Measurements from ENCODE around the gene ZNF280D.
"Not testable (repeated sequence)": the region's sequence is repeated elsewhere in the genome, so short reads cannot be mapped to it uniquely, and the experiment has no call there.

Gene ZNF280D, protein sequence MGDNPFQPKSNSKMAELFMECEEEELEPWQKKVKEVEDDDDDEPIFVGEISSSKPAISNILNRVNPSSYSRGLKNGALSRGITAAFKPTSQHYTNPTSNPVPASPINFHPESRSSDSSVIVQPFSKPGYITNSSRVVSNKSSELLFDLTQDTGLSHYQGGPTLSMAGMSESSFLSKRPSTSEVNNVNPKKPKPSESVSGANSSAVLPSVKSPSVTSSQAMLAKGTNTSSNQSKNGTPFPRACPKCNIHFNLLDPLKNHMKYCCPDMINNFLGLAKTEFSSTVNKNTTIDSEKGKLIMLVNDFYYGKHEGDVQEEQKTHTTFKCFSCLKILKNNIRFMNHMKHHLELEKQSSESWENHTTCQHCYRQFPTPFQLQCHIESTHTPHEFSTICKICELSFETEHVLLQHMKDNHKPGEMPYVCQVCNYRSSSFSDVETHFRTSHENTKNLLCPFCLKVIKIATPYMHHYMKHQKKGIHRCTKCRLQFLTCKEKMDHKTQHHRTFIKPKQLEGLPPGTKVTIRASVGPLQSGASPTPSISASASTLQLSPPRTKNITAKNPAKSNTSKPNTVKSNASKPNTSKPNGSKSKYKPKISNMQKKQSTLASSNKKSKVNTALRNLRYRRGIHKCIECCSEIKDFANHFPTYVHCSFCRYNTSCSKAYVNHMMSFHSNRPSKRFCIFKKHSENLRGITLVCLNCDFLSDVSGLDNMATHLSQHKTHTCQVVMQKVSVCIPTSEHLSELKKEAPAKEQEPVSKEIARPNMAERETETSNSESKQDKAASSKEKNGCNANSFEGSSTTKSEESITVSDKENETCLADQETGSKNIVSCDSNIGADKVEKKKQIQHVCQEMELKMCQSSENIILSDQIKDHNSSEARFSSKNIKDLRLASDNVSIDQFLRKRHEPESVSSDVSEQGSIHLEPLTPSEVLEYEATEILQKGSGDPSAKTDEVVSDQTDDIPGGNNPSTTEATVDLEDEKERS

GRCh38 chr15:56733136-56734012 is at the start of gene ZNF280D:
Gene ZNF280D, minus strand, starts transcription at chr15:56733509. Its CDS starts 26,400 bp downstream, at chr15:56707109.
- H3K4me3 ChIP-seq (ENCODE audit: low read depth, low read length): peak within 1 kb of the TSS; percentile 72
- TF ChIP-seq, protein P1, sequence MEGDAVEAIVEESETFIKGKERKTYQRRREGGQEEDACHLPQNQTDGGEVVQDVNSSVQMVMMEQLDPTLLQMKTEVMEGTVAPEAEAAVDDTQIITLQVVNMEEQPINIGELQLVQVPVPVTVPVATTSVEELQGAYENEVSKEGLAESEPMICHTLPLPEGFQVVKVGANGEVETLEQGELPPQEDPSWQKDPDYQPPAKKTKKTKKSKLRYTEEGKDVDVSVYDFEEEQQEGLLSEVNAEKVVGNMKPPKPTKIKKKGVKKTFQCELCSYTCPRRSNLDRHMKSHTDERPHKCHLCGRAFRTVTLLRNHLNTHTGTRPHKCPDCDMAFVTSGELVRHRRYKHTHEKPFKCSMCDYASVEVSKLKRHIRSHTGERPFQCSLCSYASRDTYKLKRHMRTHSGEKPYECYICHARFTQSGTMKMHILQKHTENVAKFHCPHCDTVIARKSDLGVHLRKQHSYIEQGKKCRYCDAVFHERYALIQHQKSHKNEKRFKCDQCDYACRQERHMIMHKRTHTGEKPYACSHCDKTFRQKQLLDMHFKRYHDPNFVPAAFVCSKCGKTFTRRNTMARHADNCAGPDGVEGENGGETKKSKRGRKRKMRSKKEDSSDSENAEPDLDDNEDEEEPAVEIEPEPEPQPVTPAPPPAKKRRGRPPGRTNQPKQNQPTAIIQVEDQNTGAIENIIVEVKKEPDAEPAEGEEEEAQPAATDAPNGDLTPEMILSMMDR (IDR thresholded peaks at IDR 0.05; ENCODE audit: borderline replicate concordance, insufficient read depth, low read depth, low read length): no peak

- H3K4me3 ChIP-seq (ENCODE audit: low read depth, low read length): no peak overlapping the region
- TF ChIP-seq, protein P1 (IDR thresholded peaks at IDR 0.05; ENCODE audit: borderline replicate concordance, insufficient read depth, low read depth, low read length): no peak
Measured at GRCh38 chr15:56782306-56782705, 49.0 kb upstream of the ZNF280D start.

DNA sequence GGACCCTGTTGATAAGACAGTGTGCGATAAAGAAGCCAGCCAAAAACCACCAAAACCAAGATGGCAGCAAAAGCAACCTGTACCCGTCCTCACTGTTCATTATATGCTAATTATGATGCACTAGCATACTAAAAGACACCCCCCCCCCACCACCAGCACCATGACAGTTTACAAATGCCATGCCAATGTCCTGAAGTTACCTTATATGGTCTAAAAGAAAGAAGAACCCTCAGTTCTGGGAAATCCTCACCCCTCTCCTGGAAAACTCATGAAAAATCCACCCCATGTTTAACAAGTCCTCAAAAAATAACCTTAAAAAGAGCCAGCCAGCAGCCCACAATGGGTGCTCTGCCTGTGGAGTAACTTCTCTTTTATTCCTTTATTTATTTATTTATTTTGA is 48.4 kb upstream of the ZNF280D start:
- H3K4me3 ChIP-seq (ENCODE audit: low read depth, low read length): no peak overlapping the region
- TF ChIP-seq, protein P1 (IDR thresholded peaks at IDR 0.05; ENCODE audit: borderline replicate concordance, insufficient read depth, low read depth, low read length): no peak

GRCh38 chr15:56780102-56780725 is 46.9 kb upstream of the ZNF280D start:
- not testable (repeated sequence) for H3K4me3 ChIP-seq (ENCODE audit: low read depth, low read length)

DNA sequence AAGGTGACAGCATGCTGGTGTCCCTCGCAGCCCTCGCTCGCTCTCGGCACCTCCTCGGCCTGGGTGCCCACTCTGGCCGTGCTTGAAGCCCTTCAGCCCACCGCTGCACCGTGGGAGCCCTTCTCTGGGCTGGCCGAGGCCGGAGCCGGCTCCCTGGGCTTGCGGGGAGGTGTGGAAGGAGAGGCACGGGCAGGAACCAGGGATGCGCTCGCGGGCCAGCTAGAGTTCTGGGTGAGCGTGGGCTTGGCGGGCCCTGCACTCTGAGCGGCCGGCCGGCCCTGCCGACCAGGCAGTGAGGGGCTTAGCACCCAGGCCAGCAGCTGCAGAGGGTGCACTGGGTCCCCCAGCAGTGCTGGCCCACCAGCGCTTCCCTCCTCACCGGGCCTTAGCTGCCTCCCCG is 46.1 kb upstream of the ZNF280D start:
- H3K4me3 ChIP-seq (ENCODE audit: low read depth, low read length): not testable (repeated sequence)

DNA sequence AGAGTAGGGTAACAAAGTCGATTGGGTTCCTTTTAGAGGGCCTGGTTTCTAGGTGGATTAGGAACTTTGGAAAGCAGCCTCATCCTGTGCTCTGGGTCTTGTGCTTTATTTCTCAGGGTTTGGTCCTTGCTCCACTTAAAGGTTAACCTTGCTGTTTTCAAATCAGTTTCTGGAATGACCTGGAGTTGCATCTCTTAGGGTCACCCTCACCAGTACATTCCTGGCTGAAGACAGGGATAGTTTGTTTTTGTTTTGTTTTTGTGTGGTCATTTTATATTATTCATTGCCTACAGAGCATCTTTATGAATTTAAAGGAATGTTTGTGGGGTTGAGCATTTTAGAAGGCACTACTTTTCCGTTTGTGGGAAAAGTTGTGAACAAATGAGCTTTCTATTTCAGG is 45.5 kb upstream of the ZNF280D start:
- TF ChIP-seq, protein P1 (IDR thresholded peaks at IDR 0.05; ENCODE audit: borderline replicate concordance, insufficient read depth, low read depth, low read length): no peak

GRCh38 chr15:56776839-56777238 is 43.5 kb upstream of the ZNF280D start:
- H3K4me3 ChIP-seq (ENCODE audit: low read depth, low read length): no peak overlapping the region
- TF ChIP-seq, protein P1 (IDR thresholded peaks at IDR 0.05; ENCODE audit: borderline replicate concordance, insufficient read depth, low read depth, low read length): no peak

More for the DNA sequence above, 45.5 kb upstream of the ZNF280D start:
- H3K4me3 ChIP-seq (ENCODE audit: low read depth, low read length): no peak overlapping the region
